ENCODE results near the gene PTPRO.

The PTPRO gene

GRCh38 chr12:15562263-15562662, 240.0 kb downstream of the PTPRO start:
- H3K4me3 ChIP-seq (replicated peaks; ENCODE audit: low read depth, low read length), result no peak overlapping the region
- no peak for TF ChIP-seq CTCF (IDR thresholded peaks at IDR 0.05; ENCODE audit: low read depth, low read length, missing control alignments)

GRCh38 chr12:15563663-15564062, 241.4 kb downstream of the PTPRO start:
- no peak for TF ChIP-seq CTCF (IDR thresholded peaks at IDR 0.05; ENCODE audit: low read depth, low read length, missing control alignments)
- no peak overlapping the region for H3K4me3 ChIP-seq (replicated peaks; ENCODE audit: low read depth, low read length)
- DNase-seq (ENCODE audit: extremely low read depth, low read depth), result no peak

More at GRCh38 chr12:15562263-15562662, 240.0 kb downstream of the PTPRO start:
- DNase-seq (ENCODE audit: extremely low read depth, low read depth), result no peak

GRCh38 chr12:15574353-15574752, 252.0 kb downstream of the PTPRO start:
- no peak for TF ChIP-seq CTCF (IDR thresholded peaks at IDR 0.05; ENCODE audit: low read depth, low read length, missing control alignments)
- no peak overlapping the region for H3K4me3 ChIP-seq (replicated peaks; ENCODE audit: low read depth, low read length)

GRCh38 chr12:15575671-15576541, 253.6 kb downstream of the PTPRO start:
- TF ChIP-seq CTCF (IDR thresholded peaks at IDR 0.05; ENCODE audit: low read depth, low read length, missing control alignments), result no peak
- no peak overlapping the region for H3K4me3 ChIP-seq (replicated peaks; ENCODE audit: low read depth, low read length)
- DNase-seq (ENCODE audit: extremely low read depth, low read depth), result no peak

More at GRCh38 chr12:15574353-15574752, 252.0 kb downstream of the PTPRO start:
- no peak for DNase-seq (ENCODE audit: extremely low read depth, low read depth)

- TF ChIP-seq CTCF (IDR thresholded peaks at IDR 0.05; ENCODE audit: low read depth, low read length, missing control alignments), result no peak
- no peak overlapping the region for H3K4me3 ChIP-seq (replicated peaks; ENCODE audit: low read depth, low read length)
- no peak for DNase-seq (ENCODE audit: extremely low read depth, low read depth)
These were observed 258.1 kb downstream of the PTPRO start for GRCh38 chr12:15580431-15580830.

- DNase-seq (ENCODE audit: extremely low read depth, low read depth), result no peak
- TF ChIP-seq CTCF (IDR thresholded peaks at IDR 0.05; ENCODE audit: low read depth, low read length, missing control alignments), result no peak
- no peak overlapping the region for H3K4me3 ChIP-seq (replicated peaks; ENCODE audit: low read depth, low read length)
These were observed 258.7 kb downstream of the PTPRO start for GRCh38 chr12:15581006-15581405.
